ENCODE results near the gene ARF6. TPM values are rescaled to one million over a fixed set of nuclear protein-coding genes. Genes with fewer than 3 reads are reported as not detected.

Gene ARF6
- total RNA-seq, 1 donor from 2014 or later: 33.7 TPM

DNA sequence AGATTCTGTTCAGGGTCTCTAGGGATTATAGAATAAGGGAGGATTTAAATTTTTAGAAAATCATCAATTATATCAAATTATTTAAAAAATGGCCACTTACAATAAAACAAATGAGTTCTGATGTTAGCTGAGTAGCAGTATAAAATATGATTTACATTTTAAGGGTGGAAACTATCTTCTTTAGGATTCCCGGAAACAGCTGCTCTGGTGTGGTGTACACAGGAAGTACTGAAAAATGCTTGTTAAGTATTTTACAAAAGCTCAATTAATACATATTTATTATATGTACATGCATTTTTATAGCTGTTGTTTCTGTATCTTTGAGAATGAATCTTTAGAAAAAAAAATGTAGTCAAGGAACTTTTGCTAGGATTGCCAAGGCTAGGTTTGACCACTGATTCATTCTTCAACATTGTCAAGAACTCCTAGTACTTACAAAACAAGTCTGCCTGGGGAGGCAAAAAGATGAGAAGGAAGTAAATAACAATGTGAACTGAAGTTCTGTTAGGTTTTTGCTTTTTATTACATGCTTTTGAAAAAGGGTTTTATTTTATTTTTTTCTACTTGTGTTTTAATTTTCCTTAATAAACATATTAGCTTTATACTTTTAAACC is 48.0 kb downstream of the ARF6 start:
- Mint-ChIP-seq H3K9me3 (peaks cover 33% of the 10 kb centered on the region), H3K27ac (no peak overlapping the region)

DNA sequence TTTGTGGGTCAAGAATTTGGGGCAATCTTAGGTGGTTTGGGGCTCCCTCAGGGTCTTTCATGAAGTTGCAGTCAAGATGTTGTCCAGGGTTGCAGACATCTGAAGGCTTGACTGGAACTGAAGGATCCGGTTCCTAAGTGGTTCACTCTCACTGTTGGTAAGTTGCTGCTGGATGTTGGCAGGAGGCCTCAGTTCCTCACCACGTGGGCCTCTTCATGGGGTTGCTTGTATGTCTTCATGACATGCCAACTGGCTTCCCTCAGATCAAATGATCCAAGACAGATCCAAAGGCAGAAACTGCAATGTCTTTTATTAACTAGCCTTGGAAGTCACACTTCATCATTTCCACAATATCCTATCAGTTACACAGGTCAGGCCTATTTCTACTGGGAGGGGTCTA is 49.2 kb downstream of the ARF6 start:
- Mint-ChIP-seq H3K27ac (no peak overlapping the region), H3K36me3 (peaks cover 9% of the 10 kb centered on the region), H3K9me3 (peaks cover 25% of the 10 kb centered on the region), H3K4me1 (peaks cover 19% of the 10 kb centered on the region), H3K27me3 (ENCODE audit: low read depth) (no peaks in the 10 kb centered on the region), H3K4me3 (no peak overlapping the region)
- TF ChIP-seq, protein P1, sequence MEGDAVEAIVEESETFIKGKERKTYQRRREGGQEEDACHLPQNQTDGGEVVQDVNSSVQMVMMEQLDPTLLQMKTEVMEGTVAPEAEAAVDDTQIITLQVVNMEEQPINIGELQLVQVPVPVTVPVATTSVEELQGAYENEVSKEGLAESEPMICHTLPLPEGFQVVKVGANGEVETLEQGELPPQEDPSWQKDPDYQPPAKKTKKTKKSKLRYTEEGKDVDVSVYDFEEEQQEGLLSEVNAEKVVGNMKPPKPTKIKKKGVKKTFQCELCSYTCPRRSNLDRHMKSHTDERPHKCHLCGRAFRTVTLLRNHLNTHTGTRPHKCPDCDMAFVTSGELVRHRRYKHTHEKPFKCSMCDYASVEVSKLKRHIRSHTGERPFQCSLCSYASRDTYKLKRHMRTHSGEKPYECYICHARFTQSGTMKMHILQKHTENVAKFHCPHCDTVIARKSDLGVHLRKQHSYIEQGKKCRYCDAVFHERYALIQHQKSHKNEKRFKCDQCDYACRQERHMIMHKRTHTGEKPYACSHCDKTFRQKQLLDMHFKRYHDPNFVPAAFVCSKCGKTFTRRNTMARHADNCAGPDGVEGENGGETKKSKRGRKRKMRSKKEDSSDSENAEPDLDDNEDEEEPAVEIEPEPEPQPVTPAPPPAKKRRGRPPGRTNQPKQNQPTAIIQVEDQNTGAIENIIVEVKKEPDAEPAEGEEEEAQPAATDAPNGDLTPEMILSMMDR (IDR thresholded peaks at IDR 0.05; ENCODE audit: unreplicated experiment): no peak
- no peak for DNase-seq (ENCODE audit: low spot score in 2 of 2, unreplicated experiment in 2 of 2)

More for the DNA sequence above, 48.0 kb downstream of the ARF6 start:
- no peak for DNase-seq (ENCODE audit: low spot score in 2 of 2, unreplicated experiment in 2 of 2)
- peaks cover 9% of the 10 kb centered on the region for H3K4me1 Mint-ChIP-seq
- H3K4me3 Mint-ChIP-seq: no peak overlapping the region
- peaks cover 14% of the 10 kb centered on the region for H3K36me3 Mint-ChIP-seq
- TF ChIP-seq, protein P1 (IDR thresholded peaks at IDR 0.05; ENCODE audit: unreplicated experiment): no peak
- no peaks in the 10 kb centered on the region for H3K27me3 Mint-ChIP-seq (ENCODE audit: low read depth)

DNA sequence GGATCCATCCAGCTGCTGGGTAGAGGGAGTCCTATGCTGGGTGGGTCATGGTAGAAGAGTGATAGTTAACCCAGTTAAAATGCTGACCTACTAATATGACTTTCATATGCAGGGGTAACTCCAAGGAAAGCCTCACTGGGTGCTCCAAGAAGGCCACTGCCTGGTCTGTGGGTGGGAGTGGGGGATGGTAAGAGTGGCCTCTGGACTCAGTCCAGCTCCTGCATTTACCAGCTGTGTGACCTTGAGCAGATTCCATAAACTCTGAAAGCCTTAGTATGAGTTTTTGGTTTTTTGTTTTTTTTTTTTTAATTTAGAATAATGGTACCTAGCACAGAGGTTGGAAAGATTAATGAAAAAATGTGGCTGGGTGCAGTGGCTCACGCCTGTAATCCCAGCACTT is 51.6 kb downstream of the ARF6 start:
- Mint-ChIP-seq H3K4me3 (no peak overlapping the region), H3K36me3 (peaks cover 2% of the 10 kb centered on the region), H3K27me3 (ENCODE audit: low read depth) (no peaks in the 10 kb centered on the region), H3K27ac (no peak overlapping the region), H3K9me3 (peaks cover 17% of the 10 kb centered on the region), H3K4me1 (peaks cover 20% of the 10 kb centered on the region)
- no peak for DNase-seq (ENCODE audit: low spot score in 2 of 2, unreplicated experiment in 2 of 2)
- TF ChIP-seq, protein P1 (IDR thresholded peaks at IDR 0.05; ENCODE audit: unreplicated experiment): no peak

DNA sequence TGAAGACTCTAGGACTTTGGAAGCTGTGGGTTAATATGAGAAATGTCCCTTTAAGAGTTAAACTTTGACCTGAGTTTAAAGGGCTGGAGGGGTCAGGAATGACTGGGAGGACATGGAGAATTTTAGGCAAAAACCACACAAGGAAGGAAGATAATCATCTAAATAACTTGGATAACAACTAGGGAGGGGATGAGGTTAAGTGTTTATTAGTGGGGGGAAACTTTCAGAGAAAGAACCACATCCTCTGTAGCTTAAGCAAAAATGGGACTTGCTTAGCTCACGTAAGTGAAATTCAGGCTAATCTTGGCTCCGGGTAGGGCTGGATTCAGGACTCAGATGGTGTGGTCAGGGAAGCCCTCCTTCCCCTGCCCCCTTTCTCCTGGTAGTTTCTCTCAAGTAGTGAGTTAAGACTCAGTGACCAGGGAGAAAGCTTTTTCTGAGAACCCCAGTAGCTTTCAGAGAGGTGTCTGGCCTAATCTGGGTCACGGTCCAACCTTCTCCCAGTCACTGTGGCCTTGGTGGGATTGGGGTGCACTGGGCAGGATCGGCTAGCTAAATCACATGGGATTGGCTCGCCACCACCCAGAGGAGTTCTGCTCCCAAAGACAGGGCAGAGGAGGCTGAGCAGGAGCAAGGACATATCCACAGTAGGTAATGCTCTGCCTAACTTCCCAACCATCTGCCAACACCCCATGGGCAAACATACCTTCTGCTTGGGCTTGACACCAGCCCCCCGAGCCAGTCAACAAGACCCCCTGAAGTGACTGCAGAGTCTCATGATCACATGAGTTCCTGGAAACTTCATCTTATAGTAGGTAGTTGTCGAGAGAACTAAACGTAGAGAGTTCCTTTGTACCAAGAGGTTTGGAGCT is 52.8 kb downstream of the ARF6 start:
- H3K36me3 Mint-ChIP-seq: peaks cover 2% of the 10 kb centered on the region
- no peak overlapping the region for H3K4me3 Mint-ChIP-seq
- DNase-seq (ENCODE audit: low spot score in 2 of 2, unreplicated experiment in 2 of 2): no peak
- H3K4me1 Mint-ChIP-seq: peaks cover 23% of the 10 kb centered on the region
- TF ChIP-seq, protein P1 (IDR thresholded peaks at IDR 0.05; ENCODE audit: unreplicated experiment): no peak
- H3K27ac Mint-ChIP-seq: peak overlapping the region; percentile 73
- peaks cover 17% of the 10 kb centered on the region for H3K9me3 Mint-ChIP-seq
- H3K27me3 Mint-ChIP-seq (ENCODE audit: low read depth): no peaks in the 10 kb centered on the region

Other genes with a start within 250 kb of the ARF6 start
- 8.3 to 9.3 TPM (median 8.5 TPM) in 3 replicates for gene POLE2, start 204.9 kb upstream of the ARF6 start, total RNA-seq
- gene KLHDC1, start 200.0 kb upstream of the ARF6 start, total RNA-seq: 4.9 to 6.6 TPM (median 6.6 TPM) in 3 replicates
- 60.1 to 60.3 TPM (median 60.2 TPM) in 3 replicates for gene KLHDC2, start 124.9 kb upstream of the ARF6 start, total RNA-seq
- 83.5 to 94.9 TPM (median 91.2 TPM) in 3 replicates for gene NEMF, start 40.3 kb upstream of the ARF6 start, total RNA-seq
- 12.9 to 15.6 TPM (median 14.0 TPM) in 3 replicates for gene VCPKMT, start 223.5 kb downstream of the ARF6 start, total RNA-seq